ENCODE results near the gene RWDD2A.

DNA sequence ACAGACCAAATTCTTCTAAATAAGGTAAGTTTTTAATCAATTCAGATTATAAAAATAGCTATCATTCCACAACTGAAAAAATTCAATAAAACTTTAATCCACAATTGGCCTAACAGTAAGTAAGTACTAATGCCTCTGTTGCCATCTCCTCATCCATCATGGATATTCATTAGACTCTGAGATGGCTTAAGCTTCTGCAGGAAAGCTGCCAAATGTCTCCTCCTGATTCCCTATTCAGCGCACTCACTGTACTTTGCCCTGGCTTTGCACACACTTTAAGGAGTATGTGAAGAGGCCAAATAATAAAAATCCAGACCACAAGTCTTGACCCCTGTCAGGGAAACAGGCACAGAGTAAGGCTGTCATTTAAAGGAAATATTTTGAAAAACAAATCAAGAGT lies 23.6 kb upstream of the RWDD2A start:
- no peak for TF ChIP-seq GATA1 (IDR thresholded peaks at IDR 0.05; ENCODE audit: low read depth, low read length)
- TF ChIP-seq POLR2A (IDR thresholded peaks at IDR 0.05; ENCODE audit: low read length): no peak
